GM18867 (cell line): Measurements from ENCODE around the gene SNED1.

Experiments used
- ATAC-seq: cut with Tn5 transposase; IDR thresholded peaks from one replicate; pipeline ENCODE4 v1.9.1; 2021; ENCODE audit warnings: mild to moderate bottlenecking, moderate library complexity; ENCODE audit not compliant: unreplicated experiment

SNED1 gene

GRCh38 chr2:240959941-240960308, 38.5 kb upstream of the SNED1 start:
- ATAC-seq, result no peak

GRCh38 chr2:240960309-240960970, 38.0 kb upstream of the SNED1 start:
- ATAC-seq, result no peak

- ATAC-seq, result no peak
These were observed 37.2 kb upstream of the SNED1 start for GRCh38 chr2:240960971-240961876.

- no peak for ATAC-seq
These were observed 36.5 kb upstream of the SNED1 start for GRCh38 chr2:240961910-240962299.

- no peak for ATAC-seq
These were observed 35.9 kb upstream of the SNED1 start for GRCh38 chr2:240962300-240963064.

GRCh38 chr2:240963065-240963867, 35.2 kb upstream of the SNED1 start:
- ATAC-seq, result no peak

- ATAC-seq, result no peak
These were observed 34.3 kb upstream of the SNED1 start for GRCh38 chr2:240963868-240964703.

GRCh38 chr2:240964704-240965295, 33.6 kb upstream of the SNED1 start:
- ATAC-seq, result no peak

GRCh38 chr2:240965296-240965904, 33.0 kb upstream of the SNED1 start:
- no peak for ATAC-seq

- ATAC-seq, result no peak
These were observed 32.4 kb upstream of the SNED1 start for GRCh38 chr2:240965905-240966456.

GRCh38 chr2:240966457-240966905, 31.9 kb upstream of the SNED1 start:
- ATAC-seq, result no peak

GRCh38 chr2:240966906-240967680, 31.3 kb upstream of the SNED1 start:
- ATAC-seq, result no peak

GRCh38 chr2:240967681-240968621, 30.5 kb upstream of the SNED1 start:
- ATAC-seq, result no peak

- no peak for ATAC-seq
These were observed 29.4 kb upstream of the SNED1 start for GRCh38 chr2:240968731-240969624.

GRCh38 chr2:240970104-240970503, 28.3 kb upstream of the SNED1 start:
- no peak for ATAC-seq

GRCh38 chr2:240970816-240971215, 27.6 kb upstream of the SNED1 start:
- ATAC-seq, result no peak
